Stomach (tissue), 4 donors: ENCODE data around the gene SH3PXD2A.

Experiments used
- CTCF ChIP-seq, 7 experiments: fragments of 450-650 bp in 4 of 7; fragments of 200-600 bp in 3 of 7; sonication (generic) in 3 of 7; IDR thresholded peaks; one replicate each; pipeline ENCODE4 v1.5.1; 2016 to 2019; ENCODE audit warnings: antibody characterized with exemption in 7 of 7, control low read depth in 2 of 7, mild to moderate bottlenecking in 1 of 7
- EP300 ChIP-seq: sonication (generic); formaldehyde crosslinking; IDR thresholded peaks from one replicate; pipeline ENCODE4 v1.6.1; 2017; ENCODE audit warnings: antibody characterized with exemption
- POLR2A ChIP-seq, 4 donors: fragments of 450-650 bp; IDR thresholded peaks; one replicate each; pipeline ENCODE4 v1.6.1; 2016; ENCODE audit warnings: antibody characterized with exemption in 4 of 4, control low read depth in 2 of 4, mild to moderate bottlenecking in 1 of 4, moderate library complexity in 1 of 4
- POLR2AphosphoS5 ChIP-seq, 3 donors: sonication (generic); formaldehyde crosslinking; IDR thresholded peaks; one replicate each; pipeline ENCODE4 v1.6.1; 2016; ENCODE audit warnings: antibody characterized with exemption in 3 of 3

DNA sequence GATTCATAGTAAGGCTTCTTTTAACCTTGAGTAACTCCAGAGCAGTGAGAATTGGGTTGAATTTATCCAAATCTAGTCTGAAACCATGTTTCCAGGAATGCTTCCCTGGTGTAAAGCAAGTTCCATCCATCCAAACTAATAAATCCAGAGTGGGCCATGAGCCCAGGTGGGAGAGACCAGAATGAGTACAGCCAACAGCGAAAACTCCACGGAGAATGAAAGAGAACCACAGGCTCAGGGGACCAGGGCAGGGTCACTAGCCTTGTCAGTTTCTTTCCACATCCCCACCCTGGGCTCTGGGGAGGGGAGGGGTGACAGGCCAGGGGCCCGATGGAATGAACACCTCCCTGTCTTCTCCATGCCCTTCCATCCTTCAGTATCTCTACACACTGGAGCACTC is 181.8 kb downstream of the SH3PXD2A start:
- TF ChIP-seq POLR2AphosphoS5 (IDR thresholded peaks at IDR 0.05) (no peak), CTCF (IDR thresholded peaks at IDR 0.05) (no peak), POLR2A (IDR thresholded peaks at IDR 0.05) (no peak), EP300 (no peak)
